GM18517 (cell line): Measurements from ENCODE around the gene CDC14B.

ENCODE experiments used
- ATAC-seq: cut with Tn5 transposase; IDR thresholded peaks from one replicate; pipeline ENCODE4 v1.9.1; 2021; ENCODE audit warnings: mild to moderate bottlenecking, moderate library complexity; ENCODE audit not compliant: unreplicated experiment

CDC14B gene

DNA sequence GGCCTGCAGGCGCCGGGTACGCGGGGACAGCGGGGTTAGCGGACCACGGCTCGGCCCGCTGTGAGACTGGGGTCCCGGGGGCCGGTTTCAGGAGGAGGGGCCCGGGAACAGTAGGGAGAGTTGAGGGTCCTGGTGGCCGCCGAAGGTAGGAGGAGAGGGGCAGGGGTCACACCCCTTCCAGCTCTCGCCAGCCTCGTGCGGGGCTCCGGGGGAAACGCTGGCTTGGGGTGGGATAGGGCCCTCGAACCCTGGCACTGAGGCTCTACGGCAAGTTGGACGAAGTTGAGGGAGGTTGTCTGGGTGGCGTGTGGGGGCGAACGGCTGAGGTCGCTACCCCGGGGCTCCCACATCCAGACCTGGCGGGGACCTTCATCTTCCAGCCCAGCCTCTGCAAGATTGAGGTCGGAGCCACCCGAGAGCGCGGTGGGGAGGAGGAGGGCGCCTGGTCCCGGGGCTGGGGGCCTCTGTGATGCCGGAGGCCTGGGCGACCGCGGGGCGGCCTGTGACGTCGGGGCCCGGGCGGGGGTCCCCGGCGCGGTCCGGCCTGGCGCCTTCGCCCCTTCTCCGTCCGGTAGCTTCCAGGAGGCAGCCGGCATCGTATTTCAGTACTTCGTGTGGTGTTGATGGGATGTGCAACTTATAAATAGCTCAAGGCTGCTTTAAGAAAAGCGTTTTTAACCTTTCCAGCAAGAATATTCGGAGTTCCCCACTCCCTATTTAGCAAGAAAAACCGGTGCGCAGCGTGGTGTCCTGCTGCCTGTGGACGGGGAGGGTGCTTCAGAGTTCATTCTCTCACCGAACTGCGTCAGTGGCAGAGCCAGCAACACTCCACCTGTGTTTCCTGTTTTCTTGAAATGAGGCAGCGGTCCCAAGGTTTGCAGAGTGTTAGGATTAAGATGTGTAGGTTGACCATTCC is 168.8 kb downstream of the CDC14B start:
- ATAC-seq, result no peak
